GM12875 (cell line): Measurements from ENCODE around the gene KCNH8.
A peak's percentile ranks its signal among the peaks of the same experiment; 100 is the strongest.

ENCODE experiments used
- H3K4me3 ChIP-seq: one replicate; pipeline ENCODE4 v1.5.1; 2011; ENCODE audit warnings: low read depth, low read length, control low read depth
- TF ChIP-seq, protein P1 (sequence below): IDR thresholded peaks from 2 replicates; pipeline ENCODE4 v1.5.1; 2011; ENCODE audit warnings: low read depth, mild to moderate bottlenecking, control low read depth, inconsistent platforms, low read length, moderate library complexity, borderline replicate concordance; ENCODE audit not compliant: insufficient read depth

KCNH8 gene

DNA sequence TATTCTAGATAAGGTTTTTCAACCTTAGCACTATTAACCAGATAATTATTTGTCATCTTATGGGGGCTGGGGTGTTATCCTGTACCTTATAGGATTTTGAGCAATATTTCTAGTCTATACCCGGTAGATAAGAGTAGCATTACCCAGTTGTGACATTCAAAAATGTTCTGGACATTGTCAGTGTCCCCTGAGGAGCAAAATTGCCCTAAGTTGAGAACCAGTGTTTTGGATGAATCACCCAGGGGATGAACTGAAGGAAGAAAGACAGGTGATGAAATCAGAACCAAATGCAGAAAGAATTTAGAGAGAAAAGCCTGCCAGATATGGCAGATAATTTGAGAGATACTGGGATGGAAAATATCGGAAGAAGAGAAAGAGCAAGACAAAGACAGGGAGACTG lies 58.2 kb downstream of the KCNH8 start:
- TF ChIP-seq, protein P1, sequence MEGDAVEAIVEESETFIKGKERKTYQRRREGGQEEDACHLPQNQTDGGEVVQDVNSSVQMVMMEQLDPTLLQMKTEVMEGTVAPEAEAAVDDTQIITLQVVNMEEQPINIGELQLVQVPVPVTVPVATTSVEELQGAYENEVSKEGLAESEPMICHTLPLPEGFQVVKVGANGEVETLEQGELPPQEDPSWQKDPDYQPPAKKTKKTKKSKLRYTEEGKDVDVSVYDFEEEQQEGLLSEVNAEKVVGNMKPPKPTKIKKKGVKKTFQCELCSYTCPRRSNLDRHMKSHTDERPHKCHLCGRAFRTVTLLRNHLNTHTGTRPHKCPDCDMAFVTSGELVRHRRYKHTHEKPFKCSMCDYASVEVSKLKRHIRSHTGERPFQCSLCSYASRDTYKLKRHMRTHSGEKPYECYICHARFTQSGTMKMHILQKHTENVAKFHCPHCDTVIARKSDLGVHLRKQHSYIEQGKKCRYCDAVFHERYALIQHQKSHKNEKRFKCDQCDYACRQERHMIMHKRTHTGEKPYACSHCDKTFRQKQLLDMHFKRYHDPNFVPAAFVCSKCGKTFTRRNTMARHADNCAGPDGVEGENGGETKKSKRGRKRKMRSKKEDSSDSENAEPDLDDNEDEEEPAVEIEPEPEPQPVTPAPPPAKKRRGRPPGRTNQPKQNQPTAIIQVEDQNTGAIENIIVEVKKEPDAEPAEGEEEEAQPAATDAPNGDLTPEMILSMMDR: no peak
- no peak overlapping the region for H3K4me3 ChIP-seq

DNA sequence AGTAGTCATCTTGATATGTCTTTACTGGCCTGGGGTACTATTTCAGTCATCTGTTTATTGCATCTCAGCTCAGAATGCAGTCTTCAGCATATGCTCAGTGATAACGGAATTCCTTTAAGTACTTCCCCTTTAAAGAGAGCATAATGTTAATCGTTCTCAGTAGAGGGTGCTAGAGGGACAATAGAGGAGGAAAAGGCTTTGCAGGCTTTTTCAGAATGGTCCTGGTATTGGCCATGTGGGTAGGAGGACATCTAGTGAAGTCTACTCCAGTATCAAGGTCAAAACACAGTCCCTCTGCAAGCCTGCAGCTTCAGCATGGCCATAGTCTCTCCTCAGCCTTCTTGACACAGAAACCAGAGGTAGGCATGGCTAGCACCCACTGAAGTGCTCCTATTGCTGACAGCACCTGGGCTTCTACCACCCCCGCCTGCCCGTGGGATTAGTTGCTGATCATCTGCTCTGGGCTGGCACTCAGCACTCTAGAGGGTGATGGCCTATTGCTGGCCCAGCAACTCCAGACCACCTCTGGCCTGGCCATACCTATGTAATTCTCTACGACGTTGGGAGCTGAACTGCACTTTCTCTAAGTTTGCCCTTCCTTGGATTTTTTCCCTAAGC lies 65.4 kb downstream of the KCNH8 start:
- TF ChIP-seq, protein P1: 0 out of 2 replicates have a peak, but pooled peaks have one; percentile 17

DNA sequence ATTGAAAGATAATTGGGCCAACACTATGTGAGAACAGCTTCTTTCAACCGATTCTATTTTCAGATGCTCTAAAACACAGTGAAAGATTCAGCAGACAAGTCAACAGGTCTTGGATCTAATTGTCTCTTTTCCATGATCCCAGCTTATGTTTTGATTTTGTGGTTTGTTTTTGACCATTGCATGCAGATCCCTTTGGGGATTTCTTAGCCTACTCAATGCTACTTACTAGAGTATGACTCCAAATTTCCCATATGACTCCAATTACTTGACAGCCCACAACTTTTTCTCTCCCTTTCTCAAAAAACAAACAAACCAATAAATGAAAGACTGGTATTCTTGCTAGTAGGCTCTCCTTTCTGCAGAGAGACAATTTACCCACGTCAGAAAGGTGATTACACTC lies 67.1 kb downstream of the KCNH8 start:
- TF ChIP-seq, protein P1: no peak
- H3K4me3 ChIP-seq: no peak overlapping the region

More for the DNA sequence above, 65.4 kb downstream of the KCNH8 start:
- no peak overlapping the region for H3K4me3 ChIP-seq

DNA sequence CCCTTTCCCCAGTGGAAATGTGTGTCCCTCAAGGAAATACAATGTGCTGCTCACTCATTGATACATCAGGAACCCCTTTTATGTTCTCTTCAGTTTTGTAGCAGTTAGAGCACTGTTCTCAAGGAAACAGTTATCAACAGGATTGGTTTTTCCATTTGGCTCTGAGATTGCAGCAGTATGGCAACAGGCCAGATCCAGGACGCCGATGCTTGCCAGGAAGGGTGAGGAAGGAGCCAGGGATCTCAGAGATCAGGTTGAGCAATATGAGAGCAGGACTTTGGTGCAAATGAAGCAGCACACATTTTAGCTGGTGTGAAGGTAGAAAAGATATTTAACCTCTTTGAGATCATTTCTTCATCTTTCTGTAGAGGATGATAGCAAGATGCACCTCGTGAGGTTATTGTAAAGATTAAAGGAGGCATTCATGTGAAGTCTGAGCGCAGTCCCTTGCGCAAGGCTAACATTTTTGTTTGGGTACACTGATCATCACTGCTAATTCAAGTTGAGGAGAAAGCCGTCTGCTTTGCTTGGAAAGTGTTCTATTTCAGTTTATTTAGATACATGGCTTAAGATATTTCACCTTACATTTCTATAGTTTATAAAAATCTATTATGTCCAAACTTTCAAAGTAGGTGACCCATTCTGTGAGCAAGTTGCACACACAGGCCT lies 68.5 kb downstream of the KCNH8 start:
- TF ChIP-seq, protein P1: no peak
- H3K4me3 ChIP-seq: no peak overlapping the region

DNA sequence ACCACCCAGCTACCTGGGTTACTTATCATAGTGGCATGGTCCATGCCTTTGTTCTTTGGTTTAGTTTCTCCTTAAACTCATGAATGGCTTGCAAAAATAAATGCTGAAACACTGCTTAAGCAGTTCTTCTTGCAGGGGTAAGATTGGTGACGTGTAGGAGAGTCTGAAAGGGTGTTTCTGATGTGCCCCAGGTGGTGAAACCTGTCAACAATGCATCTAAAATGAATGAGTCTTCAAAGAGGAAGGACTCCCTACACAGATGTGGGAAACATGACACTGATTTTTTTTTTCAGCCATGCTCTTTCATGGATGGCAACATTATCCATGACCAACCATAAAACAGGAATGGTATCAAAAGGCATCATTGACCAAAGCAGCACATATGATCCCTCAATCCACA lies 72.0 kb downstream of the KCNH8 start:
- TF ChIP-seq, protein P1: no peak
- H3K4me3 ChIP-seq: no peak overlapping the region

DNA sequence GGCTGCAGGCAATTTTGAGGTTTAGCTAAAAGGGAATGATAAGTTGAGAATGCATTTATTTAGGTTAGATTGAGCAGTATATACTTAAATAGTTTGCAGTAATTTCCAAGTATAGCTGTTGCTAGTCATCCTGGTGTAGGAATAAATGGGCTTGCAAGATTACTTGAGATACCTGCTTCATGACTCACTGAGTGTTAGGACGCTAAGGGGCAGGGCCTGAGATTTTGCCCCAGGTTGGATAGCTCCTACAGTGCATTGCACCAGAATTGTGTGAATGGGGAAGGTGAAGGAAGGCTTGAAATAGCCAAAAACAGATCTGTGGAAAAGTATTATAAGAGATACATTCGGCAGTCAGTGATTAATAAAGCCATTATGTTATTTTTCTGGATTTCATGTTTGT lies 72.8 kb downstream of the KCNH8 start:
- no peak overlapping the region for H3K4me3 ChIP-seq
- TF ChIP-seq, protein P1: no peak

DNA sequence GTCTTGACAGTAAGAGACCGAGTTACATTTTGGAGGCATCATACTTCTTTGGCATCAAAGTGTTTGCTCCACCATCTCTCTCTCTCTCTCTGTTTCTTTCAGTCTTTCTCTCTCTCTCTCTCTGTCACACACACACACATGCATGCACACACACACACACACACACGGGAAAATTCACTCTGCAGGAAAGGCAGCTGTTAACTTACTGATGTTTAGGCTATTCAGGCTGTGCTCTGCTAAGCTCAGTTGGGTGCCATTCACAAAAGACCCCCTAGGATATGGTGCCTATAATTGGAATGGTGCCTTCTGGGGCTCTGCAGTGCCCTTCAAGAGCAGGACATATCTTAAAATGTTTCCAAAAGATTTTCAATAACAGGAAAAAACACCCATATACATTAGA lies 78.2 kb downstream of the KCNH8 start:
- H3K4me3 ChIP-seq: no peak overlapping the region
- TF ChIP-seq, protein P1: no peak
